GM04504 (cell line): Measurements from ENCODE around the gene NLGN2.

Experiments
- DNase-seq: peaks from one replicate; pipeline ENCODE4 v3.0.0-alpha.2; 2012; ENCODE audit warnings: low read depth

NLGN2 gene

GRCh38 chr17:7466318-7466638 lies 58.6 kb downstream of the NLGN2 start:
- DNase-seq, result no peak

- DNase-seq, result no peak
Observed at GRCh38 chr17:7466639-7467341, 59.1 kb downstream of the NLGN2 start.

GRCh38 chr17:7467498-7467897 lies 59.9 kb downstream of the NLGN2 start:
- no peak for DNase-seq

- no peak for DNase-seq
Observed at GRCh38 chr17:7468290-7468689, 60.6 kb downstream of the NLGN2 start.

- no peak for DNase-seq
Observed at GRCh38 chr17:7468804-7469389, 61.3 kb downstream of the NLGN2 start.
